ENCODE data around the gene TOMM34.

- no peak for TF ChIP-seq POLR2AphosphoS5 (IDR thresholded peaks at IDR 0.05; ENCODE audit: low read depth, low read length)
- TF ChIP-seq TAF1 (IDR thresholded peaks at IDR 0.05; ENCODE audit: borderline replicate concordance, low read depth, low read length): no peak
- TF ChIP-seq POLR2A (IDR thresholded peaks at IDR 0.05; ENCODE audit: low read depth, low read length): no peak
Measured at GRCh38 chr20:44948513-44948912, 11.7 kb downstream of the TOMM34 start.

Measured in GM12892 (cell line).